GM18870 (cell line): ENCODE data around the gene SGCA.

Experiments used
- ATAC-seq: cut with Tn5 transposase; IDR thresholded peaks from one replicate; pipeline ENCODE4 v1.9.1; 2021; ENCODE audit warnings: moderate library complexity; ENCODE audit not compliant: unreplicated experiment

The SGCA gene

DNA sequence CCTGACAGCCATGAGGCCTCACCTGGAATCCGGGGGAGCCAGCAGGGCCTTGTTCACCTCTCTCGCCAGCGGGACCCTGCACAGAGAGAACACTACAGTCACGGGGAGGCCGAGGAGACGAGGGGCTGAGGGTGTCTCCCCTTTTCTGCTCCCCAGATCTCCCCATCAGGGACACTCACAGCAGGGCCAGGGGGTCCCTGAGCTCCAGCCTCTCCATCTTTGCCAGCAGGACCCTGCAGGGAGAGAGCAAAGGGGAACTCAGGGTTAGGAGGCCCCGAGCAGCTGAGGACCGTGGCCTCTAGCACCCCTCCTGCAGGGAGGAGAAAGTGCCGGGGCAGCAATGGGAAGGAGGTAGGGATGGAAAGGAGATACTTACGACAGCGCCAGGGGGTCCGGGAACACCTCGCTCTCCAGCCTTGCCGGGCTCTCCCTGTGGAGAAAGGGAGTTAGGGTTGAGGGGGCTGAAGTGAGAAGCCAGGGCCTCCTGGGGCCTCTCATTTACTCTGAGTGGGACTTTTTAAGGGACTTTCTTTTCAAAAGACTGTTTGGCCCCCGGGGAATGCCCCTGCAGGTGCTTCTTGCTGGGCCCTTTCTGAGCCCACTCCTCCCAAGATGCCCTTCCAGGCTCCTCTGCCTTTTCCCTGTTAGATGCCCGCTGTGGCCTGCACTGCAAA is 26.9 kb downstream of the SGCA start:
- no peak for ATAC-seq

DNA sequence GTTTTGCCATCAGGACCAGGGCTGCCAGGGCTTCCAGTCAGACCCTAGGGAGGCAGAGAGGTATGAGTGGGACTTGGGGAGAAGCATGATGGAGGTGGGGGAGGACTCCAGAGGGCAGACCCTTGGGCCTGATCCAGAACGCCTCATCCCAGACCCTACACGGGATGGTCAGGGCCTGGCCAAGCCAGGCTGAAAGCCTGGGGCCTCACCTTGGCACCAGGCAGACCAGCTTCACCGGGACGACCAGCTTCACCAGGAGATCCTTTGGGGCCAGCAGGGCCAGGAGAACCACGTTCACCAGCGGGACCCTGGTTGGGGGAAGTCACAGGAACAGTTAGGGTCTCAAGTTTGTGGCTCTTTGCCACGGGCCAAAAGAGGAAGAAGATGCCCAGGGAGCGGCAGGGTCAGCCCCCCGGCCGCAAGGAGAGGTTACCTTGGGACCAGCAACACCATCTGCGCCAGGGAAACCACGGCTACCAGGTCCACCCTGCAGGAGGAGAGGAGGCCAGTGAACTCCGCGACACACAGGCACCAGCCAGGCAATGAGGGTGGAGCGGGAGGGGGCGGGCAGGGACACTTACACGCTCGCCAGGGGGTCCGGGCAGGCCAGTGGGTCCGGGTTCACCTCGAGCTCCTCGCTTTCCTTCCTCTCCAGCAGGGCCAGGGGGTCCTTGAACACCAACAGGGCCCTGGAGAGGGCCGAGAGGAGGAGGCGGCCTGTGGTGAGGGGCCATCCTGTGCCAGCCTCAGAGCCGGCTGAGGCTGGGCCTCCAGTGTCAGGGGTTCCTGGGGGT is 28.5 kb downstream of the SGCA start:
- ATAC-seq: no peak

DNA sequence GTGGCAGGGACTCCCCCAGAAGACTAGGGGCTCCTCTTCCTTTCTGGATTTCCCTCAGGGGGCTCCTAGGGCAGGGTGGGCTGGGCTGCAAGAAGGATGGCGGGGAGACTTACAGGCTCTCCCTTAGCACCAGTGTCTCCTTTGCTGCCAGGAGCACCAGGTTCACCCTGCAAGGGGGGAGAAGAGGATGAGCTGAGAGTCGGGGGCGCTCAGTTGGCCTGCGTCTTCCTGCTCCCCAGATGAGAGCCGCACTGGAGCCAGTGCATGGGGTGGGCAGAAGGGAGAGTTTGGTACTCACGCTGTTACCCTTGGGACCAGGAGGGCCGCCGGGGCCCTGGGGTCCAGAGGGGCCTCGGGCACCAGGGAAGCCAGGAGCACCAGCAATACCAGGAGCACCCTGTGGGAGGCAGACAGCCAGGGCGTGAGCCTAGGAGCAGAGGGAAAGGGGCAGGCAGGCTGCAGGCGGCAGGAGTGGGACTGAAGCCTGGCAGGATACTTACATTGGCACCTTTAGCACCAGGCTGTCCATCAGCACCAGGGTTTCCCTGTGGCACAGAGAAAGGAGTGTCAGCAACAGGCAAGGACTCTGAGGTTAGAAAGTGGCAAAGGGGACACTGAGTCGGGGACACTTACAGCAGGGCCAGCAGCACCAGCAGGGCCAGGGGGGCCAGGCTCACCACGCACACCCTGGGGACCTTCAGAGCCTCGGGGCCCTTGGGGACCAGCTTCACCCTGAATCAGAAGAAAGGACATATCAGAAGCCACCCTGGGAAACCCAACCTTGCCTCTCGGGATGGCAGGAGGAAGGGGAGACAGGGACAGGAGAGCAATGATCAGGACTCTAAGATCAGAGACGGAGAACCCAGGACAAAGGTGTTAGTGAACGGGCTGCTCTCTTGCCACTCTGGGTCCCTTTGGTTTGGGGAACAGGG is 29.4 kb downstream of the SGCA start:
- no peak for ATAC-seq

DNA sequence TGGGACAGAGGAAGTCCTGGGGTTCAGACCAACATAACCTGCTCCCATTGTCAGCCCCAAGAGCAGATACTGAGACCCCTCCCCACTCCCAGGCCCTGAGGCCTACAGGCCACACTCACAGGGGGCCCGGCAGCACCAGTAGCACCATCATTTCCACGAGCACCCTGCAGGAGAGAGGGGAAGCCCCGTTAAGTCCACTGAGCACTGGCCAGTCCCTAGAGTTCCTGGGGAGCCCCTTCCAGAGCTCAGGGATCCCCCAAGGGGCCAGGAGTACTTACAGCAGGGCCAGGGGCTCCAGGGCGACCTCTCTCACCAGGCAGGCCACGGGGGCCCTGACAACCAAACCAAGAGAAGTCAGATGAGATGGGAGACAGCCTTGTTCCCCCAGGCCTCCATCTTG is 30.2 kb downstream of the SGCA start:
- ATAC-seq: no peak

DNA sequence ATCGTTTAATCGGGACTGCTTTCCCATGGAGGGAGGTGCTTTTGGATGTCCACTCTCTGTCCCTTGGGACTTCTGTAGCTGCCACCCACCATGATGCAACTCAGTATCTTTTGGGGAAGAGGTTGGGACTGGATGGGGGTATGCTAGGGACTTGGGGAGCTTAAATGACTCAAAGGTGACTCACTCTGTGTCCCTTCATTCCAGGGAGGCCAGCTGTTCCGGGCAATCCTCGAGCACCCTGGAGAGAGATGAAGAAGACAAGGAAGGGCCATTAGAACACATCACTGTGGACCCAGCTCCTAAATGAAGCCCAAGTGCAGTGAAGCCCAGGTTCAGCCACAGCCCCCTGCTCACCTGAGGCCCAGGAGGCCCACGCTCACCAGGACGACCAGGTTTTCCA is 31.0 kb downstream of the SGCA start:
- ATAC-seq: no peak

DNA sequence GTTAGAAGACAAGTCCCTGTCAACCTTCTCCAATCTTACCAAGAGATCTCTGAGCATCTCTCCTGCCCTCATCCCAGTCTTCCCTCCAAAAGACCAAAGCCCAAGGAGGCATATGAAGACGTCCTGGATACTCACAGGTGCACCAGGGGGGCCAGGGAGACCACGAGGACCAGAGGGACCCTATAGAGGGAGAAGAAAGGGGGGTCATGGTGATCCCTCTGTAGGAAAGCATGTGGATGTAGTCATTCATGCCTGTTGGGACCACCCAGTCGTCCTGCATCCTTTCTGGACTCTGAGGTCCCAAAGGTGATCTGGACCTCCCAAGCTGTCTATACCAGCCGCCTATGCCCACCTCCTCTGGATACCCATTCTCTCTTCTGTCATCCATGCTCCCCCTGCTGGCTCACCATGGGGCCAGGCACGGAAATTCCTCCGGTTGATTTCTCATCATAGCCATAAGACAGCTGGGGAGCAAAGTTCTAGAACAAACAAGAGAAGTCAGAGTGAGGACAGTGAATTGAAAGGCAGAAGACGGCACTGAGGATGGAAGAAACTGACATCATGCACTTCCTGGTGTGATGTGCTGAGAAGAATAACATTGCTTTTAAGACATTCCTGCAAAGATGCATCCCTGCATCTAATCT is 32.3 kb downstream of the SGCA start:
- ATAC-seq: no peak

DNA sequence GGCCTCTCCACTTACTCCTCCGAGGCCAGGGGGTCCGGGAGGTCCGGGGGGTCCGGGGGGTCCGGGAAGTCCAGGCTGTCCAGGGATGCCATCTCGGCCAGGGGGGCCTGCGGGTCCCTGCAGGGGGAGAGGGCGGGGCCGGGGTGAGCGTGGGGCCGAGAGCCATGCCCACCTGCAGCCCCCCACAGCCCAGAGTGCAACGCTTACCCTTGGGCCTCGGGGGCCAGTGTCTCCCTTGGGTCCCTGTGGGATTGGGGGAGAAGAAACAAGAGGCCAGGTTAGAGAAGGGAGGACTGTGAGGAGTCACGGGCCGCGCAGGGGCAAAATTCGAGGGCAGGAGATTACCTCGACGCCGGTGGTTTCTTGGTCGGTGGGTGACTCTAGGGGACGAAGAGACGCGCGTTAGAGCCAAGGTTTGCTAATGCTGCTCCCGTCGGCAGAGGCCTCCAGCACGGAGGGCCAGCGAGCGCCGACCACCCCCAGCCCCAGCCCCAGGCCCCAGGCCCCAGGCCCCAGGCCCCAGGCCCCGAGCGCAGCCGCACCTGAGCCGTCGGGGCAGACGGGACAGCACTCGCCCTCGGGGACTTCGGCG is 33.5 kb downstream of the SGCA start:
- no peak for ATAC-seq

DNA sequence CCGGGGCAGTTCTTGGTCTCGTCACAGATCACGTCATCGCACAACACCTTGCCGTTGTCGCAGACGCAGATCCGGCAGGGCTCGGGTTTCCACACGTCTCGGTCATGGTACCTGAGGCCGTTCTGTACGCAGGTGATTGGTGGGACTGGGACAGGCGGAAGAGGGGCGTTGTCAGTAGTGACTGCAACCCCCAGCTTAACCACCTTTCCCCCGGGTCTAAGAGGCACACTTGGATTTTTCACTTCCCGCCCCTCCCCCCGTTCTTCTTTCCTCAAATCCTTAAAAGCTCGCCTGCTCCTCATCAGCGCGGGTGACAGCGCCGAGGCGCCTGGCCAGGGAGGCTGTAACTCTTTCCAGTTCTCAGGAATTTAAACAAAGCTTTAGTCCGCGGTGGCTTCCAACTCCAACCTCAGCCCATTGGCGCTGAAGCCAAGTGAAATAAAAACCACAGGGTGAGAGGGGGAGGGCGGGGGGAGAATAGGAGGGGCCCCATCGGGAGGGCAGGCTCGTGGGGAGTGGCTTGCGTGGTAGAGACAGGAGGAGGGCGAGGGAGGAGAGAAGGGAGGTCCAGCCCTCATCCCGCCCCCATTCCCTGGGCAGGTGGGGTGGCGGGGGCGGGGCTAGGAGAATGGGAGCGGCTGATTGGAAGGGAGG is 34.1 kb downstream of the SGCA start:
- ATAC-seq: peak; percentile 14

DNA sequence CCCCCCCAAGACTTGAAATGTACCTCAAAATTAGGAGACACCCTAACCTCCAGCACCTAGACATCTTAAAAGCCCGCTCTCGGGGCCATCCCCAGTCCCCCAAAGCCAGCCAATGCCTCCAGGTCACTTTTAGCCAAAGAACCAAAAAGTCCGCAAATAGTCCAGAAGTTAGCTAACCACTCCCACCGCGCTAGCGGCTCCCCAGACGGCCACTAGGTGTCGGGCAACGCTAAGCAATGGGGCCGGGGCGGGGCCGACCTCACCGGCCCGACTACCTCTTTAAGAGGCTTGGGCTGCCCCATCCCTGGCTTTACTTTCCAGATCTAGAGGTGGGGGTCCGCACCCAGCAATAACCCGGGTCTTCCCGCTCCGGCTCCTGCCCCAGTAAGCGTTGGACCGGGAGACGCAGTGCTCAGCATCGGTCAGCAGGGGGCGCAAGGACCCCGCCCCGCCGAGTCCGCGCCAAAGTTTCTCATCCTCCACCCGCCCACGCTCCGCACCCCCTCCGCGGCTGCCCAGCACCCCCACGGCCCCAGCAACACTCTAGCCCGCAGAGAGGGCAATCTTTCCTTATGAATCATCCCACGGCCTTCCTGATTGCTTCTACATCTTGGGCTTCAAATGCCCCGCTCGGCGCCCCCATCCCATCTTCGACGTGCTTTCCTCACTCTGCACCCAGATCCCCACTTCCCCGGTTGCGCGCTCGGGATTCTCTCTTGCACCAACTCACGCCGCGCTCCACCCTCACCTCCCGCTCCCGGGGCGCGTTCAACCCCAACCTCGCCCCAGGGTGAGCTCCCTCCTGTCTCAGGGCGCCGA is 34.9 kb downstream of the SGCA start:
- ATAC-seq: peak; percentile 57

DNA sequence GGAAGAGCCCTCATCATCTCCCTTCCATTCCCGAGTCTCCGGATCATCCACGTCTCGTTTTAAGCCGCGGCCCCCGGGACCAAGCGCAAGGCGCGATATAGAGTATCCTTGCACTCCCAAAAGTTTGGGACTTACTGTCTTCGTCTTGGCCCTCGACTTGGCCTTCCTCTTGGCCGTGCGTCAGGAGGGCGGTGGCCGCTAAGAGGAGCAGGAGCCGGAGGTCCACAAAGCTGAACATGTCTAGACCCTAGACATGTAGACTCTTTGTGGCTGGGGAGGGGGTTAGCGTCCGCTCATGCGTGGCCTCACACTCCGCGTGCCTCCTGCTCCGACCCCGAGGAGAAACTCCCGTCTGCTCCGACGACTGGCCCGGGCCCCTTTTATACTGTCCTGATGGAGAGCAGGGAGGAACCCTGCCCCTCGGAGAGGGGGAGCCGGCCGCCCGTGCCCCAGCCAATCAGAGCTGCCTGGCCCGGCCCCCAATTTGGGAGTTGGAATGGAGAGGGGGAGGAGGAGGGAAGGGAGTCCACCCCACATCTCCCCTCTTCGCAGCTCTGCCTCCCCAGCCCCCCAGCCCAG is 35.6 kb downstream of the SGCA start, which contains the start of gene COL1A1:
COL1A1 (minus strand) TSS at position 356 of the 579 bp plus-strand sequence; CDS start at position 238, 118 bp downstream.
- ATAC-seq: no peak

DNA sequence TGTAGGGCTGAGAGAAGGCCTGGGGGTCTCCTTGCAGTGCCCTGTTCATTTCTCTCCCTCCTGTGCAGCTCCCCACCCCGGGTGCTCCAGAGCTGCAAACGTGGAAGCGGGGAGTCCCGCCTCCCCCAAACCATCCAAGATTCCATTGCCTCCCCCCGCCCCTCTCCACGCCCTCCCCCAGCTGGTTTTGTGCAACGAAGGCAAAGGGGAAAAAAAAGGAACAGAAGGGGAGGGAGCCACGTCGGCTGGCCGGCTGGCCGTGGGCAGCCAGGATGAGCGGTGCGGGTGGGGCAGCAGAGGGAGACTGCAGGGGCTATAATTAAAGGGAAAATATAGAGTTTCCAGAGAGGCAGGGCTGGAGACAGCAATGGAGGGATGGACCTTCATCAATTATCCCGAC is 37.3 kb downstream of the SGCA start:
- ATAC-seq: no peak

DNA sequence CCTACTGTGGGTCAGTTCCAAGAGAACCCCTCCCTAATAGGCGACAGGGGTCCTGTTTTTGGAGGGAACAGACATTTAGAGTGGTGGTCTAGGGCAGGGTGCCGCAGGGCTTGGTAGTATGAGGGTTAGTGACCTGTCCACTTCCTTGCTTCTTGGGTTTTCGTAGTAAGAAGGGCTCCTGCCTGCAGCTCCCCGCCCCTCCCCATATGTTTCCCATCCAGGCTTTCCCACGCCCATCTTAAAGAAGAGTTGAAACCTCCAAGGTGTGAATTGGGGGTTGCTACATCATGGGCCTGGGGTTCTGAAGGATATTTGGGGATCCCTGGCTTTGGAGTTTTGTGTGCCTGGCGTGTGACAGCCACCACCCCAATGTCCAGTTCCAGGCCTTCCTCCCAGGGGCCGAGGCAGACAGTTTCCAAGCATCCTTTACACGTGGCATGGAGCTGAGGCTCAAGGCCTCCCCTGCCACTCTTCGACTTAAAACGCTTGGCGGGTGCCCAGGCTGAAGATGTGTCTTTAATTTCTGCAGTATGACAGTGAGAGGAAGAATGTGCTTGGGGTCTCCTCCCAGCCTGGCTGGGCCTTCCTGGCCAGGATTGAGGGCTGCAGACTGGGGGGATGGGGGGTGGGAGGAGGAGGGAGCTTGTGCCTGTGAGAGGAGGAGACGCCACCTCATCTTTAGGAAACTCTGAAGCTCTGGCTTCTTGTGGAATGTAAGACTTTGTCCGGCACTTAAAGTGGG is 38.0 kb downstream of the SGCA start:
- ATAC-seq: no peak

DNA sequence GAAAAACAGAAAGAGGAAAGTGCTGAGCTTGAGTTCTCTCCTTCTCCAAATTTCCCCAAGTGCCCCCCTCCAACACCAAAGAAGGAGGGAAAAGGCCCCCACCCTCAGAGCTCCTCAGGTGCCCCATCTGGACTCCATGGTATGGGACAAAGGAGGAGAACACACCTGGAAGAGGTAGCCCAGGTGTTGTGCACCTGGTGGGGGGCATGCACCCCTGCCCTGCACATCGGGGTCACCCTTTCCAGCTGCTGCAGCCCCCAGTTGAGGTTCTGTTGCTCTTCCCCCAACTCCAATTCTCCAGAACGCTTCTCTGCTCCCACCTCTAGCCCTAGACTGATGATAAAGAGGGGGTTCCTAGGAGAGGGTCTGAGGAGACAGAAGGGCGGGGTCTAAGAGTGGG is 38.6 kb downstream of the SGCA start:
- ATAC-seq: no peak

DNA sequence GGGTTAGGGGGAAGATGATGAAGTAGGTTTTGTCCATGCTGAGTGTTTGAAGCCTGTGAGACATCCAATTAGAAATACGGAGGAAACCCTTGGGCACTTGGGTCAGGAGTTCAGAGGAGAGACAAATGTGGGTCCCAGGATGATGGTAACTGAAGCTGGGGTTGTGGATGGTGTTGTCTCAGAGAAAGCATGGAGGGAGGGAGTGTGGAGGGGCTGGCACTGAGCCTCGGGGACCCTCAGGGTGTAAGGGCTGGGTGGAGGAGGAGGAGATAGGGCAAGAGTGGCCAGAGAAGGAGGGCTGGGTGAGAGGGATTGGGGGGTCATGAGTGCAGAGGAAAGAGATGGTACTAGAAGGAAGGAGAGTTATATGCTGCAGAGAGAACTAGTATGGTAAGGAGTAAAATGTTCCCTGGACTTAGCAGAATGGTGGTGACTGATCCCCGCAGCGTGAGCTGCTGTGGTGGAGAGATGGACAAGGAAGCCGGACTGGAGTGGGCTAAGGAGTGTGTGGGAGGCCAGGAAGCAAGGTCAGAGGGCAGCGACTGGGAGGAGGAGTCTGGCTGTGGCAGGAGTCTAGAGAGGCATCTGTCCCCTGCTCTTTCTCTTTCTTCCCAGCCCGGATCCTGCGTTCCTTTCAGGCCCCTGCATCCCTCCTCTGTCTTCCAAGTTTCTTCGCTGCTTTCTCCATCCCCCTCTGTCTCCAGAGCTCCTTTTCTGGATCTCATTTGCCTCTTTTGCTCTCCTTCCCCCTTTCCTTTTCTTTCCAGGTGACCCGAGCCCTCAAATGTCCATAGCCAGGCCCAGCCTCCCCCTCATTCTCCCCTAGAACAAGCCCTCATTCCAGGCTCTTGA is 39.5 kb downstream of the SGCA start:
- no peak for ATAC-seq

DNA sequence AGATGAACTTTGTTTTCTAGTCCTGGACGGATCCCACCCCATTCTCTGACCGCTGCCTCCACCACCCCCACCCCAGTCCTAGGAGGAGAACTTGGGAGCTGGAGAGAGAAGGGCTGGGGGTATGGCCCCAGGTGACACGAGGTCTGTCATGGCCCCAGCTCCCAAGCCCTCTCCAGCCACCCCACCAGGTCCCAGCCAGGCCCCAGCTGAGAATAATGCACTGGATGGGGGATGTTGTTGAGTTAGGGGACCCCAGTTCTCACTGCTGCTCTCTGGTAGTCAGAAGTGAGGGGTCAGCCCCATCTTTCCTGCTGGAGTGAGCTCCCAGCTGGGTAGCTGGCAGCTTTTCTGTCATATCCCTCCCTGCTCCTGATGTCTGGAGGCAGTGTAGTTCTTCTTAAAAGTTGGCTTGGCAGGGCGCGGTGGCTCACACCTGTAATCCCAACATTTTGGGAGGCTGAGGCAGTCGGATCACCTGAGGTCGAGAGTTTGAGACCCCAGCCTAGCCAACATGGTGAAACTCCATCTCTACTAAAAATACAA is 40.2 kb downstream of the SGCA start:
- ATAC-seq: no peak

DNA sequence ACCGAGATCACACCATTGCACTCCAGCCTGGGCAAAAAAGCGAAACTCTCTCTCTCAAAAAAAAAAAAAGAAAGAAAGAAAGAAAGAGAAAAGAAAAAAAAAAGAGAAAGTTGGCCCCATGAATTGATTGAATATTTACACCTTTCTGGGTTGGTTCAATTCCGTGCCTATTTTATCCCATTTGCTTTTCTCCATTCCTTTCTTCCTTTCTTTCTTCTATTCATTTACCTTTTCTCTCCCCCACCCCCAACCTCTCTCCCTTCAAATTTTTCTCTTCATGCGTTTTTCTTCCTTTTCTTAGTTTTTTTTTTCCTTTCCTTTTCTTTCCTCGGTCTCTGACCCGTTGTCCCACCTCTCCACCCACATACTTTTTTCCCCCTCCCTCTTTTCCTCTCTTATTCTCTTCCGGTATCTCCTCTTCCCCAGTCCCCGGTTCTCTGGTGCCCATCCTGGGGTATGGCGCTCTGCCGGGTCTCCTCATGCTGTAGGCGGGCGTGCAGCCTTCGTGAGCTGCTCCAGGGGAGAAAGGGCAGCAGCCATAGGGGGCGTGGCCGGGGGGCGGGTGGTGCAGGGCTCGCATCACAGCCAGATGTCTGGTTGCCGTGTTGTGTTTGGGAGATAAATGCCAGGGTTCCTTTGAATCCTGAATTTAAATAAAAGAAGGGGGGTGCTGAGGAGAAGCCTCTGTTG is 40.9 kb downstream of the SGCA start:
- ATAC-seq: no peak
